ENCODE data around the gene PRMT1. TPM values are rescaled to one million over a fixed set of nuclear protein-coding genes. Genes with fewer than 3 reads are reported as not detected.
A peak's percentile ranks its signal among the peaks of the same experiment; 100 is the strongest.

The PRMT1 gene
- total RNA-seq, 1 experiment from 2014 or later, result 527 TPM

DNA sequence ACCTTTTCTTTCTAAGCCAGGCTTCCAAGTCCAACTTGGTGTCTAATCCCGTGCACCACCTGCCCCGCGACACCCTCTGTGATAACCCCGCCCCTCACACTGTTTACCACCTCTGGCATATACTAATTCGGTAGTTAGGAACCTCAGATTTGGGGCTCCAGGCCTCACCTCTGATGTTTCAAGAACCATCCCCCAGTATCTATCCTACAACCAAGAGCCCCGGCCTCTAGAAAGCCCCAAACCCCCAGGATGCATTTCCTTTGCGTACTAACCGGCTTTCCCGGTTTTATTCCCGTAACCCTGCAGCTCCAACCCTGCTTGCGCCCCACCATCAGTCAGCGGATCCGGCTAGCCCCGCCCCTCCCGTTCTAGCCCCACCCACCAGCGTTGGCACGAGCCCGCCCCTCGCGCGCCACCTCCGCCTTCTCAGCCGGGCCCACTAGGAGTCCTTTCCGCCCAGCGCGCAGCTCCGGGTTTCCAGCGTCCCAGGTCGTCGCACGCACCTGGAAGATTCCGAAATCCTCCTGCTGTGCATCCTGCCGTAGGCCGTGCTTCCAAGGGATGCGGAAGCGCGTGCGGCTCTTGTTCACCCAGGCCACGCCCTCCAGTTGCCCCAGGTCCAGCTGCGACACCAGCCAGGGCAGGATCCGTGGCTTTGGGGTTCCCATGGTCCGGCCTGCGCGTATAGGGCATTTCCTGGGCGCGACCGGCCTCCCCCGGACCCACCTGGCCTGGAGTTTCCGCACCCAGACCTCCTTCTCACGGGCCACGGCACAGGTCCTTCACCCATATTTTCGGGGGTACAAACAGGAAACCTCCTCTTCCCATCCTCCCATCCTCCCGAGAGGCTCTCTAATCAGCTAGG lies 12.7 kb upstream of the PRMT1 start (continued):
- TF ChIP-seq, protein P1, sequence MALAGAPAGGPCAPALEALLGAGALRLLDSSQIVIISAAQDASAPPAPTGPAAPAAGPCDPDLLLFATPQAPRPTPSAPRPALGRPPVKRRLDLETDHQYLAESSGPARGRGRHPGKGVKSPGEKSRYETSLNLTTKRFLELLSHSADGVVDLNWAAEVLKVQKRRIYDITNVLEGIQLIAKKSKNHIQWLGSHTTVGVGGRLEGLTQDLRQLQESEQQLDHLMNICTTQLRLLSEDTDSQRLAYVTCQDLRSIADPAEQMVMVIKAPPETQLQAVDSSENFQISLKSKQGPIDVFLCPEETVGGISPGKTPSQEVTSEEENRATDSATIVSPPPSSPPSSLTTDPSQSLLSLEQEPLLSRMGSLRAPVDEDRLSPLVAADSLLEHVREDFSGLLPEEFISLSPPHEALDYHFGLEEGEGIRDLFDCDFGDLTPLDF (CRISPR knock-in tag; IDR thresholded peaks at IDR 0.05), result no peak
- TF ChIP-seq USF2 (CRISPR knock-in tag; IDR thresholded peaks at IDR 0.05) (no peak), ATF6 (CRISPR knock-in tag; IDR thresholded peaks at IDR 0.05) (no peak), ZNF232 (CRISPR knock-in tag; IDR thresholded peaks at IDR 0.05) (no peak), ZNF317 (CRISPR knock-in tag; IDR thresholded peaks at IDR 0.05; ENCODE audit: borderline replicate concordance, low read depth) (0 out of 2 replicates have a peak, but pooled peaks have one; percentile 40), NFE2L1 (CRISPR knock-in tag; IDR thresholded peaks at IDR 0.05) (no peak), HMGXB4 (CRISPR knock-in tag; IDR thresholded peaks at IDR 0.05) (peak; percentile 53; the same call in 1 of the 2 replicates), NR1H2 (CRISPR knock-in tag; IDR thresholded peaks at IDR 0.05) (no peak), ESRRA (CRISPR knock-in tag; IDR thresholded peaks at IDR 0.05; ENCODE audit: borderline replicate concordance) (no peak), FOXP1 (CRISPR knock-in tag; IDR thresholded peaks at IDR 0.05; ENCODE audit: borderline replicate concordance) (0 out of 2 replicates have a peak, but pooled peaks have one; percentile 35), TEAD4 (CRISPR knock-in tag; IDR thresholded peaks at IDR 0.05) (no peak), MLX (CRISPR knock-in tag; IDR thresholded peaks at IDR 0.05) (peak; percentile 60; the same call in 1 of the 2 replicates), MXD4 (CRISPR knock-in tag; IDR thresholded peaks at IDR 0.05; ENCODE audit: borderline replicate concordance) (no peak), ETV6 (CRISPR knock-in tag; IDR thresholded peaks at IDR 0.05) (peak; percentile 91), NFATC4 (CRISPR knock-in tag; IDR thresholded peaks at IDR 0.05) (no peak)
- TF ChIP-seq, protein P2, sequence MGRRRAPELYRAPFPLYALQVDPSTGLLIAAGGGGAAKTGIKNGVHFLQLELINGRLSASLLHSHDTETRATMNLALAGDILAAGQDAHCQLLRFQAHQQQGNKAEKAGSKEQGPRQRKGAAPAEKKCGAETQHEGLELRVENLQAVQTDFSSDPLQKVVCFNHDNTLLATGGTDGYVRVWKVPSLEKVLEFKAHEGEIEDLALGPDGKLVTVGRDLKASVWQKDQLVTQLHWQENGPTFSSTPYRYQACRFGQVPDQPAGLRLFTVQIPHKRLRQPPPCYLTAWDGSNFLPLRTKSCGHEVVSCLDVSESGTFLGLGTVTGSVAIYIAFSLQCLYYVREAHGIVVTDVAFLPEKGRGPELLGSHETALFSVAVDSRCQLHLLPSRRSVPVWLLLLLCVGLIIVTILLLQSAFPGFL (CRISPR knock-in tag; IDR thresholded peaks at IDR 0.05; ENCODE audit: borderline replicate concordance), result no peak
- TF ChIP-seq, protein P3, sequence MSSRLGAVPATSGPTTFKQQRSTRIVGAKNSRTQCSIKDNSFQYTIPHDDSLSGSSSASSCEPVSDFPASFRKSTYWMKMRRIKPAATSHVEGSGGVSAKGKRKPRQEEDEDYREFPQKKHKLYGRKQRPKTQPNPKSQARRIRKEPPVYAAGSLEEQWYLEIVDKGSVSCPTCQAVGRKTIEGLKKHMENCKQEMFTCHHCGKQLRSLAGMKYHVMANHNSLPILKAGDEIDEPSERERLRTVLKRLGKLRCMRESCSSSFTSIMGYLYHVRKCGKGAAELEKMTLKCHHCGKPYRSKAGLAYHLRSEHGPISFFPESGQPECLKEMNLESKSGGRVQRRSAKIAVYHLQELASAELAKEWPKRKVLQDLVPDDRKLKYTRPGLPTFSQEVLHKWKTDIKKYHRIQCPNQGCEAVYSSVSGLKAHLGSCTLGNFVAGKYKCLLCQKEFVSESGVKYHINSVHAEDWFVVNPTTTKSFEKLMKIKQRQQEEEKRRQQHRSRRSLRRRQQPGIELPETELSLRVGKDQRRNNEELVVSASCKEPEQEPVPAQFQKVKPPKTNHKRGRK (CRISPR knock-in tag; IDR thresholded peaks at IDR 0.05; ENCODE audit: borderline replicate concordance), result no peak
- TF ChIP-seq, protein P4, sequence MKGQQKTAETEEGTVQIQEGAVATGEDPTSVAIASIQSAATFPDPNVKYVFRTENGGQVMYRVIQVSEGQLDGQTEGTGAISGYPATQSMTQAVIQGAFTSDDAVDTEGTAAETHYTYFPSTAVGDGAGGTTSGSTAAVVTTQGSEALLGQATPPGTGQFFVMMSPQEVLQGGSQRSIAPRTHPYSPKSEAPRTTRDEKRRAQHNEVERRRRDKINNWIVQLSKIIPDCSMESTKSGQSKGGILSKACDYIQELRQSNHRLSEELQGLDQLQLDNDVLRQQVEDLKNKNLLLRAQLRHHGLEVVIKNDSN (CRISPR knock-in tag; IDR thresholded peaks at IDR 0.05), result no peak; the same call in 1 of the 2 replicates
- TF ChIP-seq, protein P5, sequence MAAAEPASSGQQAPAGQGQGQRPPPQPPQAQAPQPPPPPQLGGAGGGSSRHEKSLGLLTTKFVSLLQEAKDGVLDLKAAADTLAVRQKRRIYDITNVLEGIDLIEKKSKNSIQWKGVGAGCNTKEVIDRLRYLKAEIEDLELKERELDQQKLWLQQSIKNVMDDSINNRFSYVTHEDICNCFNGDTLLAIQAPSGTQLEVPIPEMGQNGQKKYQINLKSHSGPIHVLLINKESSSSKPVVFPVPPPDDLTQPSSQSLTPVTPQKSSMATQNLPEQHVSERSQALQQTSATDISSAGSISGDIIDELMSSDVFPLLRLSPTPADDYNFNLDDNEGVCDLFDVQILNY (CRISPR knock-in tag; IDR thresholded peaks at IDR 0.05), result 0 out of 2 replicates have a peak, but pooled peaks have one; percentile 75
- TF ChIP-seq, protein P6, sequence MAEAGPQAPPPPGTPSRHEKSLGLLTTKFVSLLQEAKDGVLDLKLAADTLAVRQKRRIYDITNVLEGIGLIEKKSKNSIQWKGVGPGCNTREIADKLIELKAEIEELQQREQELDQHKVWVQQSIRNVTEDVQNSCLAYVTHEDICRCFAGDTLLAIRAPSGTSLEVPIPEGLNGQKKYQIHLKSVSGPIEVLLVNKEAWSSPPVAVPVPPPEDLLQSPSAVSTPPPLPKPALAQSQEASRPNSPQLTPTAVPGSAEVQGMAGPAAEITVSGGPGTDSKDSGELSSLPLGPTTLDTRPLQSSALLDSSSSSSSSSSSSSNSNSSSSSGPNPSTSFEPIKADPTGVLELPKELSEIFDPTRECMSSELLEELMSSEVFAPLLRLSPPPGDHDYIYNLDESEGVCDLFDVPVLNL (CRISPR knock-in tag; IDR thresholded peaks at IDR 0.05; ENCODE audit: borderline replicate concordance, low read depth), result no peak
- TF ChIP-seq, protein P7, sequence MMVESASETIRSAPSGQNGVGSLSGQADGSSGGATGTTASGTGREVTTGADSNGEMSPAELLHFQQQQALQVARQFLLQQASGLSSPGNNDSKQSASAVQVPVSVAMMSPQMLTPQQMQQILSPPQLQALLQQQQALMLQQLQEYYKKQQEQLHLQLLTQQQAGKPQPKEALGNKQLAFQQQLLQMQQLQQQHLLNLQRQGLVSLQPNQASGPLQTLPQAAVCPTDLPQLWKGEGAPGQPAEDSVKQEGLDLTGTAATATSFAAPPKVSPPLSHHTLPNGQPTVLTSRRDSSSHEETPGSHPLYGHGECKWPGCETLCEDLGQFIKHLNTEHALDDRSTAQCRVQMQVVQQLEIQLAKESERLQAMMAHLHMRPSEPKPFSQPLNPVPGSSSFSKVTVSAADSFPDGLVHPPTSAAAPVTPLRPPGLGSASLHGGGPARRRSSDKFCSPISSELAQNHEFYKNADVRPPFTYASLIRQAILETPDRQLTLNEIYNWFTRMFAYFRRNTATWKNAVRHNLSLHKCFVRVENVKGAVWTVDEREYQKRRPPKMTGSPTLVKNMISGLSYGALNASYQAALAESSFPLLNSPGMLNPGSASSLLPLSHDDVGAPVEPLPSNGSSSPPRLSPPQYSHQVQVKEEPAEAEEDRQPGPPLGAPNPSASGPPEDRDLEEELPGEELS (CRISPR knock-in tag; IDR thresholded peaks at IDR 0.05), result peak; percentile 86

Data from WTC11 (cell line).